ENCODE data around the gene SOWAHB.

The SOWAHB gene

GRCh38 chr4:76897536-76898384 lies at the start of gene SOWAHB:
TSS of gene SOWAHB (minus strand) at chr4:76898144. CDS start at chr4:76897849, 295 bp downstream.
- DNase-seq (ENCODE audit: low spot score), result no peak

GRCh38 chr4:76947369-76947768 lies 49.4 kb upstream of the SOWAHB start:
- DNase-seq (ENCODE audit: low spot score), result no peak

GRCh38 chr4:76943790-76944189 lies 45.8 kb upstream of the SOWAHB start:
- no peak for DNase-seq (ENCODE audit: low spot score)

GRCh38 chr4:76943129-76943620 lies 45.2 kb upstream of the SOWAHB start:
- DNase-seq (ENCODE audit: low spot score), result no peak

- DNase-seq (ENCODE audit: low spot score), result no peak
Measured at GRCh38 chr4:76939184-76939583, 41.2 kb upstream of the SOWAHB start.

GRCh38 chr4:76931576-76932276 lies 33.8 kb upstream of the SOWAHB start:
- DNase-seq (ENCODE audit: low spot score), result no peak

GRCh38 chr4:76931087-76931486 lies 33.1 kb upstream of the SOWAHB start:
- no peak for DNase-seq (ENCODE audit: low spot score)

- DNase-seq (ENCODE audit: low spot score), result no peak
Measured at GRCh38 chr4:76930685-76931084, 32.7 kb upstream of the SOWAHB start.

GRCh38 chr4:76926841-76927240 lies 28.9 kb upstream of the SOWAHB start:
- DNase-seq (ENCODE audit: low spot score), result no peak

GRCh38 chr4:76923619-76924357 lies 25.8 kb upstream of the SOWAHB start:
- DNase-seq (ENCODE audit: low spot score), result peak; percentile 19

- DNase-seq (ENCODE audit: low spot score), result no peak
Measured at GRCh38 chr4:76920715-76921114, 22.8 kb upstream of the SOWAHB start.

- DNase-seq (ENCODE audit: low spot score), result no peak
Measured at GRCh38 chr4:76909711-76910110, 11.8 kb upstream of the SOWAHB start.

- DNase-seq (ENCODE audit: low spot score), result no peak
Measured at GRCh38 chr4:76905521-76905920, 7.6 kb upstream of the SOWAHB start.

GRCh38 chr4:76904646-76905190 lies 6.8 kb upstream of the SOWAHB start:
- DNase-seq (ENCODE audit: low spot score), result no peak

- DNase-seq (ENCODE audit: low spot score), result no peak
Measured at GRCh38 chr4:76902233-76902890, 4.4 kb upstream of the SOWAHB start.

- DNase-seq (ENCODE audit: low spot score), result no peak
Measured at GRCh38 chr4:76898949-76899645, 1.2 kb upstream of the SOWAHB start.

- no peak for DNase-seq (ENCODE audit: low spot score)
Measured at GRCh38 chr4:76898385-76898692, 395 bp upstream of the SOWAHB start.

- peak; percentile 4 for DNase-seq (ENCODE audit: low spot score)
Measured at GRCh38 chr4:76896614-76897535, 1.1 kb downstream of the SOWAHB start.

- DNase-seq (ENCODE audit: low spot score), result no peak
Measured at GRCh38 chr4:76896048-76896447, 1.9 kb downstream of the SOWAHB start.

GRCh38 chr4:76895619-76896018 lies 2.3 kb downstream of the SOWAHB start:
- DNase-seq (ENCODE audit: low spot score), result no peak
